Activated CD4-positive, alpha-beta T cell treated with anti-CD3 and anti-CD28 coated beads, Interleukin-2, amount 10 ng/mL, durations not matched to agents 24 days and 14 days (primary cell): Measurements from ENCODE around the gene STRIP2. TPM values are rescaled to one million over a fixed set of nuclear protein-coding genes. Genes with fewer than 3 reads are reported as not detected.

Experiments
- DNase-seq: peaks from one replicate; pipeline ENCODE4 v3.0.0; 2022
- H3K27ac Mint-ChIP-seq: one replicate; pipeline ENCODE4 v1.8.0; 2022; ENCODE audit warnings: mild to moderate bottlenecking, mixed read lengths
- H3K27me3 Mint-ChIP-seq: one replicate; pipeline ENCODE4 v1.8.0; 2022; ENCODE audit warnings: mixed read lengths
- H3K36me3 Mint-ChIP-seq: one replicate; pipeline ENCODE4 v1.8.0; 2022; ENCODE audit warnings: low read depth, mild to moderate bottlenecking, mixed read lengths
- H3K4me1 Mint-ChIP-seq: one replicate; pipeline ENCODE4 v1.8.0; 2021; ENCODE audit warnings: mixed read lengths
- H3K4me3 Mint-ChIP-seq: one replicate; pipeline ENCODE4 v1.8.0; 2022; ENCODE audit warnings: mild to moderate bottlenecking, moderate library complexity, mixed read lengths
- H3K9me3 Mint-ChIP-seq: one replicate; pipeline ENCODE4 v1.8.0; 2021; ENCODE audit warnings: mixed read lengths
- intact Hi-C: fragments of 100-400 bp; cut with micrococcal nuclease; formaldehyde crosslinking; loops from one replicate; pipeline ENCODE4 v1.15.1; 2023
- total RNA-seq: library from RNA; stranded (reverse); gene quantifications from 2 replicates; pipeline ENCODE4 v1.2.3, GENCODE V29; 2022

Gene STRIP2
- total RNA-seq, 1 donor from 2014 or later: 86.6 TPM

DNA sequence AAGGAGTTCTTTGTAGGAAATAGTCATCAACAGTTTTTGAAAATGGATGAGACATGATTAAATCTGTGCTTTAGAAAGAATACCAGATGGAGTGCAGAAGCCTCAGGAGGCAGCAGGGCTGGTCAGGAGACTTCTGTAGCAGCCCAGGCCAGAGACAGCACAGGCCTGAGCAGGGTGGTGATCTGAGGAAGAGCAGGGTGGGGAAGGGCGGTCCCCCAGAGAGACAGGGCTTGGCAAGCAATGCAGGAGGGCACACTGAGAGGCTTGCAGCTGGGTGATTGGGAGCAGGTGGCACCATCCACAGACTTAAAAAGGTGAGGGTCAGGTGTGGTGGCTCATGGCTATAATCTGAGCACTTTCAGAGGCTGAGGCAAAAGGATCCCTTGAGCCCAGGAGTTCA is 63.8 kb downstream of the STRIP2 start:
- H3K36me3 Mint-ChIP-seq: peaks cover 4% of the 10 kb centered on the region
- DNase-seq: no peak
- H3K27me3 Mint-ChIP-seq: no peaks in the 10 kb centered on the region
- H3K4me1 Mint-ChIP-seq: peaks cover 36% of the 10 kb centered on the region
- intact Hi-C loops: loop anchor here (5.0 kb wide), 1 partner anchor 449 kb away; no protein-coding TSS in a partner anchor
- no peaks in the 10 kb centered on the region for H3K9me3 Mint-ChIP-seq
- H3K4me3 Mint-ChIP-seq: no peak overlapping the region
- peak overlapping the region; percentile 0 for H3K27ac Mint-ChIP-seq

DNA sequence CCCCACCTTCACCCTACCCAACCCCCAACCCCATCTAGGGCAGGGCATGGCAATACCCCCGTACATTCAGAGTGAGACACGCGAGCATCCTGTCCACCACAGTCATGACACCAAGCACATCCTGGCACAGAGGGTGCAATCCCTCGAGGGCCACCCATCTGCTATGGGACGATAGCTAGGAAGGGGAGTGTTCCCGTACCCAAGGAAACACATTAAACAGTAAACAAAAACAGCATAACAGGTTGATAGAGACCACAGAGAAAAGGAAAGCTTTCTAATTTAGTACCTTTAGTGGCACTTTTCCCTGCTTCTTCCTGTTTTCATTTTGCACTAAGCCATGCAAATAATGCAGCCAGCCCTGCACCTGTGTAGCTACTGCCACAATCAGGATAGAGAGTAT is 65.8 kb downstream of the STRIP2 start:
- peak; percentile 68 for DNase-seq
- Mint-ChIP-seq H3K36me3 (peaks cover 5% of the 10 kb centered on the region), H3K9me3 (no peaks in the 10 kb centered on the region), H3K4me3 (no peak overlapping the region), H3K27ac (peak overlapping the region; percentile 65), H3K4me1 (peaks cover 35% of the 10 kb centered on the region), H3K27me3 (peaks cover 6% of the 10 kb centered on the region)
- intact Hi-C loops: loop anchor here (5.0 kb wide), 1 partner anchor 447 kb away; no protein-coding TSS in a partner anchor

DNA sequence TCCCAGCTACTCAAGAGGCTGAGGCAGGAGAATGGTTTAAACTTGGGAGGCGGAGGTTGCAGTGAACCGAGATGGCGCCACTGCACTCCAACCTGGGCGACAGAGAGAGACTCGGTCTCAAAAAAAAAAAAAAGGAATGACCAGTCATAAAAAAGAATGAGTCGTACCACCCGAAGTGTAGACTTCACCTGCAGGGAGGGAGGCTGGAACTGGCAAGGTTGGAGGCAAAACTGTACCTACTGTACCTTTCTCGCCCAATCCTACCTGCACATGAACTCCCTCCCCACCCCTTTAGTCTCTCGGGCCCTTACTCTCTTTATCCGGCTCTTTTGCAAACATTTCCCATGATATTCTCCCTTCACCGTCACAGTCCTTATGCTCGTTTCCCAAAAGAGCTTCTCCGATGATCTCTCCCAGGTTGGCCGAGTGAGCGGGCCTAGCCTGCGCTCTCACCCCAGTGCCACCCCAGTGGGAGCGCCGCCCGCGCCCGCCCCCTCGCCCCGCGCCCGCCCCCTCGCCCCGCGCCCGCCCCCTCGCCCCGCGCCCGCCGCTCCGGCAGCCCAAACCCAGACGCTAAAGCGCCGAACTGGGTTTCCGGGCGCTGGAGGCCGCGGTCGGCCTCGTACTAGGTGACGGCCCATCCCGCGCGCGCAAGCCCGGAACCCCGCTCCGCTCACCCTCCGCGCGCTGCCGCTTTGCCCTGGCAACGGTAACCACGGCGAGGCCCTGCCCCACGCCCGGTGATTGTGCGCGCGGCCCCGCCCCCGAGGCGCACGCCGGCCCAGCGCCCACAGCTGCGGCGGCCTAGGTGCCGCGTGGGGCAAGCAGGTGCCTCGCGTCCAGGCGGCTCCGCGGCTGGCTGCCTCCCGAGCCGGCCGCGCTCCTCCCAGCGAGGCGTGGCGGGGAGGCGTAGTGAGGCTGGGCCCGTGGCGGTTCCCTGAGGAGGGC is 67.8 kb downstream of the STRIP2 start, which contains the start of gene SMKR1:
Gene SMKR1, plus strand, starts transcription at position 772 of the 948 bp plus-strand sequence. CDS start 294 bp downstream, outside the sequence.
- DNase-seq: peak; percentile 98
- Mint-ChIP-seq H3K27ac (peak within 1 kb of the TSS; percentile 84), H3K4me1 (peaks cover 24% of the 10 kb centered on the region), H3K9me3 (no peaks in the 10 kb centered on the region), H3K27me3 (peaks cover 9% of the 10 kb centered on the region), H3K36me3 (peaks cover 3% of the 10 kb centered on the region), H3K4me3 (peak within 1 kb of the TSS; percentile 84)
- intact Hi-C loops: loop anchor here (2.0 kb wide), 2 partner anchors 29 to 109 kb away; partner anchors contain the start of gene NRF1

DNA sequence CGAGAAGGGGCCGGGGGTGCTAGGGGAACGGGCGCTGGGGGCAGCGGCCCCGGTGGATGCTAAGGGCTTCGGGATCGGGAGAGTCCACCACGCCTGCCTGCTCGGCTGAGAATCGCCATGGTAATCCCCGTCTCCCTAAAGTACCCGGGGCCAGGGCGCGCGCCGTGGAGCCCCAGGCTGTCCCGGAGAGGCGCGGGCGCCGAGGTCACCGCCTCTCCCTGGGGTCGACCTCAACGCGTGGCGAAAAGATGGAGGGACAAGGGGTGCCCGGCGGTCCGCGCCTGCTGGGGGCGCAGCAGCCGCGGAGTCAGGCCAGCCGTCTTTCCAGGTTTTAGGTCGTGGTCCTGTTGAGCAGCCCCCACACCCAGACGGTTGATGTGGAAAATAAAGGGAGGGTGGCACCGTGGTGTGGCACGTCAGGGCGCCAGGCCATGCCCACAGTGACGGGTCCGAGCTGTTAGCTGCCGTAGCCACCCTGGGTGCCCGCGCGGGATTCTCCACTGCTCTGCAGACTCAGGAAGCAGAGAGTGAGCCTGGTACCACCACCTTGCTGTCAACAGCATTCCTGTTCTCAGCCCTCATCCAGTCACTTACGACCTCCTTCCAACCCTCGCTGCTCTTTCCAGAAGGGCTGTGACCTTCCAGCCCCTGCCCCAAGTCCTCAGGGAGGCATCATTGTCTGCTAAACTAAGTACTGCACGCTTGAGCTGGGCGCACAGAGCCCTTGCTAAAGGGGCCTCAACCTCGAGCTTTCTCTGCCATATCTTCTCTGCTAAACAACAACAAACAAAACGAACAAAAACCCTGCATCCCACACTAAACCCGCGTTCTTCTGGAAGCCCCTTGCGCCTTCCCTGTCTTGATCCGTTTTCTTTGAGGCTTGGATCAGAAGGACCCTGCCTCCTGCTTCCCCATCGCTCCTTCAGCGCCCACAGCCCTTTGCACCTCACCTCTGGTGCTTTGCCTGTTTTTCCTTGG is 68.8 kb downstream of the STRIP2 start:
- H3K9me3 Mint-ChIP-seq: no peaks in the 10 kb centered on the region
- peak; percentile 66 for DNase-seq

DNA sequence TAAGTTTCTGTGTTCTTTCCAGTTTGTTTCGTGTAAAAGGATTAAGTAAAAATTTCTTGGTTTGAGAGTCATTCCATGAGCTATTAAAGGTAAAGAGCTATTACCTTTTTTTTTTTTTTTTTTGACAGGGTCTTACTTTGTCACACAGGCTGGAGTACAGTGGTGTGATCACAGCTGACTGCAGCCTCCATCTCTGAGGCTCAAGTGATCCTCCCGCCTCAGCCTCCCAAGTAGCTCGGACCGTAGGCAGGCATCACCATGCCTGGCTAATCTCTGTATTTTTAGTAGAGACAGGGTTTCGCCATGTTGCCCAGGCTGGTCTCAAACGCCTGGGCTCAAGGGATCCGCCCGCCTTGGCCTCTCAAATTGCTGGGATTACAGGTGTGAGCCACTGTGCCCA is 69.5 kb downstream of the STRIP2 start:
- H3K4me1 Mint-ChIP-seq: peaks cover 22% of the 10 kb centered on the region
- peak overlapping the region; percentile 84 for H3K4me3 Mint-ChIP-seq
- H3K9me3 Mint-ChIP-seq: no peaks in the 10 kb centered on the region
- H3K27ac Mint-ChIP-seq: peak overlapping the region; percentile 84
- peaks cover 1% of the 10 kb centered on the region for H3K36me3 Mint-ChIP-seq
- intact Hi-C loops: loop anchor here (2.0 kb wide), 2 partner anchors 27 to 107 kb away; partner anchors contain the start of gene NRF1
- H3K27me3 Mint-ChIP-seq: peaks cover 9% of the 10 kb centered on the region
- no peak for DNase-seq

More for the DNA sequence above, 68.8 kb downstream of the STRIP2 start:
- peaks cover 1% of the 10 kb centered on the region for H3K36me3 Mint-ChIP-seq
- peak overlapping the region; percentile 84 for H3K4me3 Mint-ChIP-seq
- intact Hi-C loops: loop anchor here (2.0 kb wide), 2 partner anchors 28 to 108 kb away; partner anchors contain the start of gene NRF1
- H3K27ac Mint-ChIP-seq: peak overlapping the region; percentile 84
- peaks cover 9% of the 10 kb centered on the region for H3K27me3 Mint-ChIP-seq
- H3K4me1 Mint-ChIP-seq: peaks cover 23% of the 10 kb centered on the region

DNA sequence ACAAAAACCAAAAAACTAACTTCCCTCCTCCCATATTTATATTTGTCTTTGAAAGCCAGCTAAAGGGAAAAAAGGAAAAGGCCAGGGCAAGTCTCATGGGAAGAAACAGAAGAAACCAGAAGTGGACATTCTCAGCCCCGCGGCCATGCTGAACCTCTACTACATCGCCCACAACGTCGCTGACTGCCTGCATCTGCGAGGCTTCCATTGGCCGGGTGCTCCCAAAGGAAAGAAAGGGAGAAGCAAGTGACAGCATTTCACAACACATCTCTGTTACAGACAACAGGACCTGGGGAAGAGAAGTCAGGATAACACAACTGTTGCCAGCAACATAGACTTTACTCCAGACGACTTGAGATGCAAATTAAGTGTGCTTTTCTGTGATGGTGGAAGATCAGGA is 78.0 kb downstream of the STRIP2 start:
- Mint-ChIP-seq H3K9me3 (no peaks in the 10 kb centered on the region), H3K36me3 (peaks cover 1% of the 10 kb centered on the region), H3K27ac (no peak overlapping the region), H3K4me3 (no peak overlapping the region), H3K4me1 (peaks cover 5% of the 10 kb centered on the region), H3K27me3 (peaks cover 3% of the 10 kb centered on the region)
- intact Hi-C loops: no loop called here
- DNase-seq: no peak

DNA sequence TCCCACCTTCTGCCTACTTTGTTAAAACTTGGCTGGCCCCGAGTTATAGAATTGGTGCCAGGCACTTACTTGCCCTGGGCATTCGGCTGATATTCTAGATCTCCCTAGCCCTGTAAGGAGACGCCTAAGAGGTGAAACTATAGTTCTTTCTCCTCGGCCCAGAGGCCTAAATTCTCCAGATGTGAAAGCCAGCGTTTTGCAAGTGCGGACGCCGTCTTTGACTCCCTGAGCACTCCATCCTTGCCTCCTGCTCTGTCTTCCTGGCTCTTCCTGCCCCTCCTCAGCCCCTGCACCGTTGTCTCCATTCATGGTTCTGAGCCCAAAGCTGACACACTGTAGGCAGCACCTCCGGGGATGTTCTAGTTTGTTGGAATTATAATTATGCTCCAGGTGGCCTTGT is 79.3 kb downstream of the STRIP2 start:
- H3K36me3 Mint-ChIP-seq: peaks cover 1% of the 10 kb centered on the region
- H3K9me3 Mint-ChIP-seq: no peaks in the 10 kb centered on the region
- H3K27ac Mint-ChIP-seq: no peak overlapping the region
- H3K27me3 Mint-ChIP-seq: peaks cover 7% of the 10 kb centered on the region
- intact Hi-C loops: no loop called here
- no peak for DNase-seq
- H3K4me3 Mint-ChIP-seq: no peak overlapping the region
- H3K4me1 Mint-ChIP-seq: peaks cover 3% of the 10 kb centered on the region

DNA sequence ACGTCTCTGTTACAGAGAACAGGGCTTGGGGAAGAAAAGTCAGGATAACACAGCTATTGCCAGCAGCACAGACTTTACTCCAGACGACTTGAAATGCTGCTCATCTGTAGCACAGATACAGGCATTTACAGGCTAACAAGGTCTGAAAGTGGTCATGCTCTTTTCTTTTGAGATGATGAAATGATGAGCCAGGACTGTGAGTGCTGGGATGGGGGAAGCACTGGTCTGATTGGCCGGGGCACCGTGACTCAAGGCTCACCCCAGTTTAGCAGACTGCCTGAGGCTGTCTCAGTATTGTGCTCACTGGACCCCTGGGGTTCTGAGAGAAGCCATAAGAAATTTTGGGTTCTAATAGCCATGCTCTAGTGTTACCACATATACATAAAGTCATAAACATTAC is 80.5 kb downstream of the STRIP2 start:
- intact Hi-C loops: no loop called here
- H3K4me3 Mint-ChIP-seq: no peak overlapping the region
- peaks cover 1% of the 10 kb centered on the region for H3K36me3 Mint-ChIP-seq
- H3K4me1 Mint-ChIP-seq: peaks cover 3% of the 10 kb centered on the region
- H3K9me3 Mint-ChIP-seq: no peaks in the 10 kb centered on the region
- H3K27ac Mint-ChIP-seq: no peak overlapping the region
- DNase-seq: no peak
- peaks cover 9% of the 10 kb centered on the region for H3K27me3 Mint-ChIP-seq

DNA sequence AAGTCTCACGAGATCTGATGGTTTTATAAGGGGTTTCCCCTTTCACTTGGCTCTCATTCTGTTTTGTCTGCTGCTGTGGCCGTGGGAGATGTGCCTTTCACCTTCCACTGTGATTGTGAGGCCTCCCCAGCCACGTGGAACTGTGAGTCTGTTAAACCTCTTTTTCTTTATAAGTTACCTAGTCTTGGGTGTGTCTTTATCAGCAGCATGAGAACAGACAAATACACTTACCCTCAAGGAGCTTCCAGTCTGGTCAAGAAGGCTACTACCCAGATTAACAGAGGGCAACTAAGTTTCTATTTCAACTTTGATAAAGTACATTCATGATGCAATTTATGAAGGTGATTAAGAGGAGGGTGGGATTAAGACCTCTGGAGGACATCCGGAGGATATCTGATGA is 81.1 kb downstream of the STRIP2 start:
- peaks cover 3% of the 10 kb centered on the region for H3K4me1 Mint-ChIP-seq
- intact Hi-C loops: no loop called here
- H3K27me3 Mint-ChIP-seq: peaks cover 11% of the 10 kb centered on the region
- H3K27ac Mint-ChIP-seq: no peak overlapping the region
- H3K4me3 Mint-ChIP-seq: no peak overlapping the region
- peaks cover 1% of the 10 kb centered on the region for H3K36me3 Mint-ChIP-seq
- H3K9me3 Mint-ChIP-seq: no peaks in the 10 kb centered on the region
- DNase-seq: no peak

DNA sequence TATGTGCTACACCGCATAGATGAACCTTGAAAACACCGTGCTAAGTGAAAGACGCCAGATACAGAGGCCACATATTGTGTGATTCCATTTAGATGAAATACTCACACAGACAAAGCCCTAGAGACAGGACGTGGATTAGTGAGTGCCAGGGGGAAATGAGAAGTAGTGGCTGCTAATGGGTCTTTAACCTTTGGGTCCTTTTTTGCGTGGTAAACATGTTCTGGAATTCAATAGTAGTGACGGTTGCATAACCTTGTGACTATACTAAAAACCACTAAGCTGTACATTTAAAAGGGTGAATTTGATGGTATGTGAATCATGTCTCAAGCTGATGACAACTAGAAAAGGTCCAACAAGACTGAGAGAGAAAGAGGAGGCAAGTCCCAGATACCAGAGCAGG is 83.7 kb downstream of the STRIP2 start:
- intact Hi-C loops: no loop called here

DNA sequence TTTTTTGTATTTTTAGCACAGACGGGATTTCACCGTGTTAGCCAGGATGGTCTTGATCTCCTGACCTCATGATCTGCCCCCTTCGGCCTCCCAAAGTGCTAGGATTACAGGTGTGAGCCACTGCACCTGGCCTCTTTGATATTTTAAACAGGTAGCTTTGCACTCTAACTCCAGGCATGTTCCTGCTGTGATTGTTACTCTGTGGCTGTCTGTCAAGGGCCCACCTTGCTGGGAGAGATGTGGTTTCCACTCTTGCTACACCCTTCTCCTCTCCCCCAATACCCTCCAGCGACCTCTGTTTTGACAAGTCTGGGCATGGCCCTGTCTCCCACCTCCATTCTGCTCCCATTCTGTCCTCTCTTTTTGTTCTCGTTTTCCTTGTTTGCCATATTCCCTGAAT is 85.2 kb downstream of the STRIP2 start:
- no peaks in the 10 kb centered on the region for H3K36me3 Mint-ChIP-seq
- H3K4me3 Mint-ChIP-seq: no peak overlapping the region
- H3K9me3 Mint-ChIP-seq: no peaks in the 10 kb centered on the region
- intact Hi-C loops: no loop called here
- H3K27me3 Mint-ChIP-seq: peaks cover 29% of the 10 kb centered on the region
- H3K27ac Mint-ChIP-seq: no peak overlapping the region
- no peak for DNase-seq
- H3K4me1 Mint-ChIP-seq: no peaks in the 10 kb centered on the region

More for the DNA sequence above, 83.7 kb downstream of the STRIP2 start:
- Mint-ChIP-seq H3K27ac (no peak overlapping the region), H3K36me3 (peaks cover 1% of the 10 kb centered on the region), H3K27me3 (peaks cover 26% of the 10 kb centered on the region), H3K4me3 (no peak overlapping the region), H3K9me3 (no peaks in the 10 kb centered on the region), H3K4me1 (no peaks in the 10 kb centered on the region)
- DNase-seq: no peak

DNA sequence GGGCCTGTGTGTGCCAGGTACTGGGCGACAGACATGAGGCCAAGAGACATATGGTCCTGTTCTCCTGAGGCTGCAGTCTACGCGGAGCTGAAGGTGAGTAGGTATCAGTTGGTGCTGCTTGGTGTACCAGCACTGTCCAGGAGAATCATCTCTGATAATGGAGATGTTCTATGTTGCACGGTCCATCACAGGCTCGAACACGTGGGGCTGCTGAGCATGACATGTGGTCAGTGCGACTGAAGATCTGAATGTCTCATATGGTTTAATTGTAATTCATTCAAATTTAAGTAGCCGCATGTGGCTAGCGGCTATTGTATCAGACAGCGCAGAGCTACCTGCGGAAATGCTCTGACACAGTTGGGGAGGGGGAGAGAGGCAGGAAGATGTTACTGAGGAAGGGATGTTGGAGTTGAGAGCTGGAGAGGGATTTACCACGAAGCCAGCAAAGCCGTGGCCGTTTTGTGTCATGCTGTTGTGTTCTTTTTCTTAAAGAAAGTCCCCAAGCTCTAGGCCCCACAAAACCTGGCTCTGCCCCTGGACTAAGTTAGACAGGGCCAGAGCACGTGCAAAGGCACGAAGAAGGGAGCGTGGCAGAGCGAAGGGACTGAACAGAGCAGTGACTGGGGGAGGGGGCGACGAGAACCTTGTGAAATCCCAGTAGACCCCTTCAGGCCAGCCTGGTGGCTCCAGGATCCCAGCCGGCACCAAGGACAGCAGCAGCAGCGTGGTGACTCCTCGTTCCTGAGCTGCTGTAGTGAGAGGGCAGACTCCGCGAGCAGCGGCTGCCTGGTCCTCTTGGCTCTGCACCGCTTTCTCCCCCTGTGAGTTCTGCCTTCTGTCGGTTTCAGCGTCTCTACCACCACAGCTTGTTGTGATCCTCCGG is 88.1 kb downstream of the STRIP2 start:
- Mint-ChIP-seq H3K4me1 (no peaks in the 10 kb centered on the region), H3K27me3 (peaks cover 35% of the 10 kb centered on the region), H3K36me3 (no peaks in the 10 kb centered on the region), H3K9me3 (no peaks in the 10 kb centered on the region), H3K4me3 (no peak overlapping the region), H3K27ac (no peak overlapping the region)
- no peak for DNase-seq
- intact Hi-C loops: no loop called here

DNA sequence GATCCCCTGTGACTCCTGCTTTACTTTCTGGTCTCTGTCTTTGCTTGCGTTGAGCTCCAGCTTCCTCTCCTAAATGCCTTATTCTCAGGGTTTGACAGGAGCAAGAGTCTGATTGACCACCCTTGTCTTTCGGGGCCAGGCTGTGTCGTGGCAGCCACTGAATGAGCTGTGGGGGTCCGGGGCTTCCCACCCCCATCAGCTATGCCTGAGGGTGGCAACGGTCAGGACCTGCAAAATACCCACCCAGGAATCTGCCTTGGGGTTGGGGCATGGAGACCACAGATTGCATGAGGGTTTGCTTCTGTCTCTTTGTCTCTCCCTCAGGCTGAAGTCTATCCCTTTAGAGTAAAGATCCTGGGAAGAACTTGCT is 88.7 kb downstream of the STRIP2 start:
- H3K27me3 Mint-ChIP-seq: peaks cover 33% of the 10 kb centered on the region
- no peaks in the 10 kb centered on the region for H3K4me1 Mint-ChIP-seq
- intact Hi-C loops: no loop called here
- no peak overlapping the region for H3K4me3 Mint-ChIP-seq
- H3K27ac Mint-ChIP-seq: no peak overlapping the region
- H3K9me3 Mint-ChIP-seq: no peaks in the 10 kb centered on the region
- no peaks in the 10 kb centered on the region for H3K36me3 Mint-ChIP-seq
- DNase-seq: no peak
